Islet precursor cell (in vitro differentiated cells): ENCODE measurements around the gene OR1D5.

Experiments
- DNase-seq: peaks from one replicate; pipeline ENCODE4 v3.0.0-alpha.2; 2018

OR1D5 gene

GRCh38 chr17:3030852-3031470 lies 32.4 kb downstream of the OR1D5 start:
- peak; percentile 43 for DNase-seq

- DNase-seq, result no peak
These were observed 33.3 kb downstream of the OR1D5 start for GRCh38 chr17:3030096-3030495.

- peak; percentile 41 for DNase-seq
These were observed 34.0 kb downstream of the OR1D5 start for GRCh38 chr17:3029213-3029913.

GRCh38 chr17:3027786-3028532 lies 35.4 kb downstream of the OR1D5 start:
- DNase-seq, result peak; percentile 43

GRCh38 chr17:3026856-3027751 lies 36.3 kb downstream of the OR1D5 start:
- DNase-seq, result peak; percentile 54

- DNase-seq, result peak; percentile 50
These were observed 37.1 kb downstream of the OR1D5 start for GRCh38 chr17:3026125-3026855.

GRCh38 chr17:3025421-3026124 lies 37.8 kb downstream of the OR1D5 start:
- DNase-seq, result peak; percentile 42

- DNase-seq, result no peak
These were observed 39.1 kb downstream of the OR1D5 start for GRCh38 chr17:3024346-3024745.

GRCh38 chr17:3022197-3022596 lies 41.2 kb downstream of the OR1D5 start:
- DNase-seq, result no peak

GRCh38 chr17:3020381-3020780 lies 43.0 kb downstream of the OR1D5 start:
- DNase-seq, result no peak

- DNase-seq, result no peak
These were observed 43.6 kb downstream of the OR1D5 start for GRCh38 chr17:3019761-3020160.

GRCh38 chr17:3017936-3018335 lies 45.5 kb downstream of the OR1D5 start:
- DNase-seq, result no peak

GRCh38 chr17:3015890-3016289 lies 47.5 kb downstream of the OR1D5 start:
- peak; percentile 84 for DNase-seq

GRCh38 chr17:3012926-3013581 lies 50.4 kb downstream of the OR1D5 start:
- DNase-seq, result peak; percentile 90
